Fibroblast of lung (primary cell): ENCODE data around the gene RNF145. TPM values are rescaled to one million over a fixed set of nuclear protein-coding genes. Genes with fewer than 3 reads are reported as not detected.

Experiments used
- DNase-seq, 2 donors: peaks; one replicate each; pipeline versions ENCODE4 v3.0.0 to v3.0.0-alpha.2; 2010; ENCODE audit warnings: low read depth in 2 of 2
- H2AFZ ChIP-seq: 2 replicates; pipeline ENCODE4 v1.5.1; 2012; ENCODE audit warnings: low read length, control low read depth, inconsistent platforms
- H3K27ac ChIP-seq: 2 replicates; pipeline ENCODE4 v1.5.1; 2011; ENCODE audit warnings: low read length, control low read depth; ENCODE audit not compliant: insufficient read depth
- H3K27me3 ChIP-seq: 2 replicates; pipeline ENCODE4 v1.5.1; 2011; ENCODE audit warnings: mild to moderate bottlenecking, low read length; ENCODE audit not compliant: control insufficient read depth, insufficient read depth
- H3K36me3 ChIP-seq: 2 replicates; pipeline ENCODE4 v1.5.1; 2011; ENCODE audit warnings: low read length; ENCODE audit not compliant: control insufficient read depth, insufficient read depth
- H3K4me1 ChIP-seq: 2 replicates; pipeline ENCODE4 v1.5.1; 2011; ENCODE audit warnings: low read length; ENCODE audit not compliant: control insufficient read depth, insufficient read depth; ENCODE audit errors: extremely low read depth
- H3K4me2 ChIP-seq: 2 replicates; pipeline ENCODE4 v1.5.1; 2011; ENCODE audit warnings: low read length, control low read depth; ENCODE audit not compliant: insufficient read depth; ENCODE audit errors: extremely low read depth
- H3K4me3 ChIP-seq, 4 experiments: fragments of 200-600 bp in 1 of 4; sonication (generic) in 1 of 4; replicated peaks in 1 of 4; 2 replicates each; pipeline ENCODE4 v1.5.1; 2011 to 2016; ENCODE audit warnings: low read length in 4 of 4, low read depth in 3 of 4, mild to moderate bottlenecking in 3 of 4, control low read depth in 2 of 4, inconsistent platforms in 1 of 4, mixed read lengths in 1 of 4; ENCODE audit not compliant: insufficient read depth in 1 of 4; ENCODE audit errors: control extremely low read depth in 1 of 4
- H3K79me2 ChIP-seq: 2 replicates; pipeline ENCODE4 v1.5.1; 2012; ENCODE audit warnings: mild to moderate bottlenecking, low read length, inconsistent platforms; ENCODE audit not compliant: control insufficient read depth, insufficient read depth
- H3K9ac ChIP-seq: 2 replicates; pipeline ENCODE4 v1.5.1; 2011; ENCODE audit warnings: mild to moderate bottlenecking, low read length, control low read depth; ENCODE audit not compliant: insufficient read depth
- H3K9me3 ChIP-seq: 2 replicates; pipeline ENCODE4 v1.5.1; 2012; ENCODE audit warnings: low read depth, low read length; ENCODE audit not compliant: control insufficient read depth, insufficient read depth
- H4K20me1 ChIP-seq: 2 replicates; pipeline ENCODE4 v1.5.1; 2011; ENCODE audit warnings: low read length; ENCODE audit not compliant: control insufficient read depth, insufficient read depth; ENCODE audit errors: extremely low read depth
- CTCF ChIP-seq, 2 donors: IDR thresholded peaks in 1 of 2; conservative IDR thresholded peaks in 1 of 2; 1 replicate in 1 of 2; 2 replicates in 1 of 2; pipeline ENCODE4 v1.5.1; 2011 to 2012; ENCODE audit warnings: low read length in 2 of 2, control low read depth in 1 of 2, inconsistent platforms in 1 of 2, low read depth in 1 of 2, mild to moderate bottlenecking in 1 of 2
- EZH2 ChIP-seq: IDR thresholded peaks from 2 replicates; pipeline ENCODE4 v1.5.1; 2012; ENCODE audit warnings: low read length, control low read depth, mild to moderate bottlenecking; ENCODE audit errors: missing control alignments
- polyA plus RNA-seq, 2 donors: library from polyadenylated mRNA; depleted of rRNA in 1 of 2; stranded (reverse) in 1 of 2; unstranded in 1 of 2; fragments of >200 nt; gene quantifications; 2 replicates each; pipeline ENCODE4 v1.2.1, GENCODE V29; 2011 to 2012; ENCODE audit warnings: missing spikeins in 1 of 2
- total RNA-seq: library from RNA; depleted of rRNA; stranded (reverse); fragments of >200 nt; gene quantifications from 2 replicates; pipeline ENCODE4 v1.2.1, GENCODE V29; 2014

The RNF145 gene
- total and polyA plus RNA-seq, 2 donors (not counting 1 experiment from before 2014, with no cell fraction given): 54.2 to 75.0 TPM

- no peak overlapping the region for H2AFZ ChIP-seq
- no peak overlapping the region for H3K9ac ChIP-seq
- no peaks in the 10 kb centered on the region for H3K4me1 ChIP-seq
- DNase-seq: no peak
- no peaks in the 10 kb centered on the region for H3K27me3 ChIP-seq
- no peak for TF ChIP-seq EZH2
- TF ChIP-seq CTCF (conservative IDR thresholded peaks at IDR 0.05 in 1 of 2, IDR thresholded peaks at IDR 0.05 in 1 of 2; ENCODE audit: low read depth in 1 of 2, low read length in 2 of 2): no peak
- no peaks in the 10 kb centered on the region for H3K79me2 ChIP-seq
- H3K4me2 ChIP-seq: no peak overlapping the region
- H3K4me3 ChIP-seq: no peak overlapping the region
- H3K27ac ChIP-seq: no peak overlapping the region
- no peaks in the 10 kb centered on the region for H4K20me1 ChIP-seq
- no peaks in the 10 kb centered on the region for H3K36me3 ChIP-seq
- H3K9me3 ChIP-seq: no peaks in the 10 kb centered on the region
Observed at GRCh38 chr5:159152876-159153275, 56.5 kb downstream of the RNF145 start.

GRCh38 chr5:159149085-159149484, 60.3 kb downstream of the RNF145 start:
- no peak for DNase-seq
- Histone ChIP-seq H3K9ac (no peak overlapping the region), H3K9me3 (no peaks in the 10 kb centered on the region), H2AFZ (no peak overlapping the region), H3K4me1 (no peaks in the 10 kb centered on the region), H3K79me2 (no peaks in the 10 kb centered on the region), H3K4me3 (no peak overlapping the region), H3K36me3 (no peaks in the 10 kb centered on the region), H4K20me1 (no peaks in the 10 kb centered on the region), H3K4me2 (no peak overlapping the region), H3K27ac (no peak overlapping the region), H3K27me3 (peaks cover 3% of the 10 kb centered on the region)
- TF ChIP-seq EZH2: no peak
- TF ChIP-seq CTCF (conservative IDR thresholded peaks at IDR 0.05 in 1 of 2, IDR thresholded peaks at IDR 0.05 in 1 of 2; ENCODE audit: low read depth in 1 of 2, low read length in 2 of 2): no peak

GRCh38 chr5:159147976-159148375, 61.4 kb downstream of the RNF145 start:
- Histone ChIP-seq H3K9ac (no peak overlapping the region), H3K27ac (no peak overlapping the region), H2AFZ (no peak overlapping the region), H3K9me3 (no peaks in the 10 kb centered on the region), H4K20me1 (no peaks in the 10 kb centered on the region), H3K4me3 (no peak overlapping the region), H3K79me2 (no peaks in the 10 kb centered on the region), H3K4me1 (no peaks in the 10 kb centered on the region), H3K4me2 (no peak overlapping the region), H3K36me3 (no peaks in the 10 kb centered on the region), H3K27me3 (peaks cover 3% of the 10 kb centered on the region)
- DNase-seq: no peak
- no peak for TF ChIP-seq EZH2
- no peak for TF ChIP-seq CTCF (conservative IDR thresholded peaks at IDR 0.05 in 1 of 2, IDR thresholded peaks at IDR 0.05 in 1 of 2; ENCODE audit: low read depth in 1 of 2, low read length in 2 of 2)
